ENCODE data around the gene MUSTN1. TPM values are rescaled to one million over a fixed set of nuclear protein-coding genes. Genes with fewer than 3 reads are reported as not detected.

Gene MUSTN1
- total RNA-seq, 1 donor from 2014 or later: 4.1 TPM

- DNase-seq (ENCODE audit: low read depth, low spot score): no peak
- no peak overlapping the region for H3K4me3 Mint-ChIP-seq
- H3K27me3 Mint-ChIP-seq (ENCODE audit: low read depth): no peaks in the 10 kb centered on the region
- H3K27ac Mint-ChIP-seq (ENCODE audit: unreplicated experiment): no peak overlapping the region
- H3K36me3 Mint-ChIP-seq (ENCODE audit: low read depth): no peaks in the 10 kb centered on the region
- H3K9me3 Mint-ChIP-seq: no peaks in the 10 kb centered on the region
- no peaks in the 10 kb centered on the region for H3K4me1 Mint-ChIP-seq
- TF ChIP-seq, protein P1, sequence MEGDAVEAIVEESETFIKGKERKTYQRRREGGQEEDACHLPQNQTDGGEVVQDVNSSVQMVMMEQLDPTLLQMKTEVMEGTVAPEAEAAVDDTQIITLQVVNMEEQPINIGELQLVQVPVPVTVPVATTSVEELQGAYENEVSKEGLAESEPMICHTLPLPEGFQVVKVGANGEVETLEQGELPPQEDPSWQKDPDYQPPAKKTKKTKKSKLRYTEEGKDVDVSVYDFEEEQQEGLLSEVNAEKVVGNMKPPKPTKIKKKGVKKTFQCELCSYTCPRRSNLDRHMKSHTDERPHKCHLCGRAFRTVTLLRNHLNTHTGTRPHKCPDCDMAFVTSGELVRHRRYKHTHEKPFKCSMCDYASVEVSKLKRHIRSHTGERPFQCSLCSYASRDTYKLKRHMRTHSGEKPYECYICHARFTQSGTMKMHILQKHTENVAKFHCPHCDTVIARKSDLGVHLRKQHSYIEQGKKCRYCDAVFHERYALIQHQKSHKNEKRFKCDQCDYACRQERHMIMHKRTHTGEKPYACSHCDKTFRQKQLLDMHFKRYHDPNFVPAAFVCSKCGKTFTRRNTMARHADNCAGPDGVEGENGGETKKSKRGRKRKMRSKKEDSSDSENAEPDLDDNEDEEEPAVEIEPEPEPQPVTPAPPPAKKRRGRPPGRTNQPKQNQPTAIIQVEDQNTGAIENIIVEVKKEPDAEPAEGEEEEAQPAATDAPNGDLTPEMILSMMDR (conservative IDR thresholded peaks at IDR 0.05): no peak
These were observed 12.5 kb downstream of the MUSTN1 start for GRCh38 chr3:52822363-52822762.

DNA sequence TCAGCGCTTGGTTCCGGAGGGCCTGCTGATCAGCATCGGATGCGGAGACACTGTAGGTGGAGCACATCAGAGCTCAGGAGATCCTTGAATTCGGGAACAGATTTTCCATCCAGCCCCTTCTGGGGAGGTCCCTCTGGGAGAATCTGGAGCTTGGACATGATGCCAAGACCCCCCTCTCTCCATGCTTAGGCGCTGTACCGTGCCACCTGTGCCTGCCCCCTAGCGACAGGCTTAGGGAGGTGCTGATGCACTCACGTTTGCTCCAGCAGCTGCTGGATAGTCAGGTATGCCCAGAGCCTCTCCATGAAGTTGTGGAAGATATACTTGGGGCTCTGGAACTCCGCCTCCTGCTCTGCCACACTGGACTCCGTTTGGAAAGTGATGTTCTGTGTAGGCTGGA, 14.1 kb downstream of the MUSTN1 start:
- H3K4me3 Mint-ChIP-seq: no peak overlapping the region
- no peaks in the 10 kb centered on the region for H3K4me1 Mint-ChIP-seq
- DNase-seq (ENCODE audit: low read depth, low spot score): peak; percentile 38
- H3K9me3 Mint-ChIP-seq: no peaks in the 10 kb centered on the region
- no peaks in the 10 kb centered on the region for H3K36me3 Mint-ChIP-seq (ENCODE audit: low read depth)
- H3K27ac Mint-ChIP-seq (ENCODE audit: unreplicated experiment): no peak overlapping the region
- no peaks in the 10 kb centered on the region for H3K27me3 Mint-ChIP-seq (ENCODE audit: low read depth)
- TF ChIP-seq, protein P1 (conservative IDR thresholded peaks at IDR 0.05): peak; percentile 61

DNA sequence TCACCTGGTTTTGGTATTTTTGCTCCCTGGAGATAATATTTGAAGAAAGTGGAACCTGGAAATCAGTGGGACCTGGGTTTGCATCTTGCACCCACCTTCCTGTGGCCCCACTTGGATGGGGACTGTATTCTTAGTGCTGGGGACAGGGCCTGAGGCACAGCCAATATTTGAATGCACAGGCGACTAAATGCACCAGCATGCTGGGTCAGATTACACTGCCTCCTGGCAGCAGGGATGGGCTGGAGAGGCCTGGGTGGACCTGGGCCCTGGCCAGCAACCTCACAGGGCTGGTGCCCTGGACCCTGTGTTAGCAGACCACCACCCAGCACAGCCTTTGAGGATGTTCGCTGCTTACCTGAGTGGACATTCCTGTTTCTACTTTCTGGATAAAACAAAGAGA, 14.9 kb downstream of the MUSTN1 start:
- no peaks in the 10 kb centered on the region for H3K36me3 Mint-ChIP-seq (ENCODE audit: low read depth)
- H3K27ac Mint-ChIP-seq (ENCODE audit: unreplicated experiment): peak overlapping the region; percentile 57
- no peaks in the 10 kb centered on the region for H3K27me3 Mint-ChIP-seq (ENCODE audit: low read depth)
- DNase-seq (ENCODE audit: low read depth, low spot score): no peak
- no peaks in the 10 kb centered on the region for H3K9me3 Mint-ChIP-seq
- no peak overlapping the region for H3K4me3 Mint-ChIP-seq
- TF ChIP-seq, protein P1 (conservative IDR thresholded peaks at IDR 0.05): no peak
- no peaks in the 10 kb centered on the region for H3K4me1 Mint-ChIP-seq

DNA sequence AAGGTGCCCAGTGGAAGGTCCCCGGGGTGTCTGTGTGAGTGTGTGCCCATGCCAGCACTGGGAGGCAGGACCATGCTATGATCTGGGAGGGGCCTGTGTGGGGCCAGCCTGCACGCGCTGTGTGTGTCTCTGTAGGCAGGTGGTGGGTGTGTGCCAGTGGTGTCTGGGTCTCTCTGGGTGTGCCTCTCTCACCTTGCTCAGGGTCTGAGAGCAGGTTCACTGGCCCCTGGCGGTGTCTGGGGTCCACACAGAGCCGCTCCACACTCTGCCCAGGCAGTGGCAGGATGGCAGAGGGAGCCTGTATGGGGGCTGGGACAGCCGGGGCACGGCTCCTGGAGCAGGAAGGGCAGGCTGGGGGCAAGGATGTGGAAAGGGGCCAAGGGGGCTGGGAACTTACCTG, 17.0 kb downstream of the MUSTN1 start:
- no peak for DNase-seq (ENCODE audit: low read depth, low spot score)
- peak overlapping the region; percentile 35 for H3K27ac Mint-ChIP-seq (ENCODE audit: unreplicated experiment)
- no peaks in the 10 kb centered on the region for H3K4me1 Mint-ChIP-seq
- no peaks in the 10 kb centered on the region for H3K36me3 Mint-ChIP-seq (ENCODE audit: low read depth)
- H3K9me3 Mint-ChIP-seq: no peaks in the 10 kb centered on the region
- no peak overlapping the region for H3K4me3 Mint-ChIP-seq
- H3K27me3 Mint-ChIP-seq (ENCODE audit: low read depth): no peaks in the 10 kb centered on the region
- TF ChIP-seq, protein P1 (conservative IDR thresholded peaks at IDR 0.05): no peak

GRCh38 chr3:52817221-52817620, 17.6 kb downstream of the MUSTN1 start:
- DNase-seq (ENCODE audit: low read depth, low spot score): no peak
- TF ChIP-seq, protein P1 (conservative IDR thresholded peaks at IDR 0.05): no peak
- Mint-ChIP-seq H3K27ac (ENCODE audit: unreplicated experiment) (no peak overlapping the region), H3K4me3 (no peak overlapping the region), H3K9me3 (no peaks in the 10 kb centered on the region), H3K36me3 (ENCODE audit: low read depth) (no peaks in the 10 kb centered on the region), H3K4me1 (no peaks in the 10 kb centered on the region), H3K27me3 (ENCODE audit: low read depth) (no peaks in the 10 kb centered on the region)

DNA sequence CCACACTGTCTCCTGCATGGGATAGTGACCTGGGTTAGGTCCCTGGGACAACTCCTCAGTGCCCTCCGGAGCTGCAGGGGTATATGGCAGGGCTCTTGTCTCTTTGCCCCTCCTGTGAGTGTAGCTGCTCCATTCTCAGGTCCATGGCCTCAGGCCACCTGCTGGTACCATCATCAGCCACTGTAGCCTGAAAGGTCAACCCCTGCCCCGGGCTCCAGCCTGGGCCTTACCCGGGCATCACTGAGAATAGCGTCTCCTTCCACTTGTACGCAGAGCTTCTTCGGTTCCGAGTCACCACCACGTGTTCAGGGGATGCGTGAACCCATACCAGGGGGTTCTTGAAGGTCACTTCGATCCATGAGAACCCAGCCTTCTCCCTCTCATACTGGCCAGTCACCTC, 18.2 kb downstream of the MUSTN1 start:
- H3K36me3 Mint-ChIP-seq (ENCODE audit: low read depth): no peaks in the 10 kb centered on the region
- no peak for DNase-seq (ENCODE audit: low read depth, low spot score)
- no peaks in the 10 kb centered on the region for H3K4me1 Mint-ChIP-seq
- H3K27ac Mint-ChIP-seq (ENCODE audit: unreplicated experiment): no peak overlapping the region
- H3K4me3 Mint-ChIP-seq: no peak overlapping the region
- H3K27me3 Mint-ChIP-seq (ENCODE audit: low read depth): no peaks in the 10 kb centered on the region
- TF ChIP-seq, protein P1 (conservative IDR thresholded peaks at IDR 0.05): no peak
- no peaks in the 10 kb centered on the region for H3K9me3 Mint-ChIP-seq
